ENCODE measurements around the gene ROBO4.

The ROBO4 gene

DNA sequence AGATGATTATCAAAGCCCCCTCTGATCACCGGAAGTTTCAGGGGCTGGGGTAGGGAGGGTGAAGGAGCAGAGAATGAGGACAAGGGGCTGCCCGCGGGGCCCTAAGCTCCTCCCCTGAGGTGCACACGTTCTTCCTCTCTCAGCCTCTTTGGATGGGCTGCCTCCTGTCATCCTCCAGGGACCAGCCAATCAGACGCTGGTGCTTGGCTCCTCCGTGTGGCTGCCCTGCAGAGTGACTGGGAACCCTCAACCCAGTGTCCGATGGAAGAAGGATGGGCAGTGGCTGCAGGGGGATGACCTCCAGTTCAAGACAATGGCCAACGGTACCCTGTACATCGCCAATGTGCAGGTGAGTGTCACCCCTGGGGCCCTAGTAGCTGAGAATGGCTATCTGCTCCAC lies 24.9 kb downstream of the ROBO4 start:
- no peak for DNase-seq (ENCODE audit: low read depth)

DNA sequence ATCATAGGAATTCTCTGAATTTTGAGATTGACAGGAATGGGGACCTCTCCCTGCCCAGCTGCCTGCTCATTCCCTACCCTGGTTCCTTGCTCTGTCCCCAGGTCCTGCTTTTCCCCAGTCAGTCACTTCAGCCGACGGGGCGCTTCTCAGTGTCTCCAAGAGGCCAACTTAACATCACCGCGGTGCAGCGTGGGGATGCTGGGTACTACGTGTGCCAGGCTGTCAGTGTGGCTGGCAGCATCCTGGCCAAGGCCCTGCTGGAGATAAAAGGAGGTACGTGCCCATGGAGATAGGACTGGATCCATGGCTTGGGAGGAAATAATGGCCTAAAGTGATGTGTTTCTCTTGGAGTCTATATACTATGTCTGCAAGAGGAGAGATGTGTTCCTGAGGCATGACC lies 25.4 kb downstream of the ROBO4 start:
- DNase-seq (ENCODE audit: low read depth) = no peak

DNA sequence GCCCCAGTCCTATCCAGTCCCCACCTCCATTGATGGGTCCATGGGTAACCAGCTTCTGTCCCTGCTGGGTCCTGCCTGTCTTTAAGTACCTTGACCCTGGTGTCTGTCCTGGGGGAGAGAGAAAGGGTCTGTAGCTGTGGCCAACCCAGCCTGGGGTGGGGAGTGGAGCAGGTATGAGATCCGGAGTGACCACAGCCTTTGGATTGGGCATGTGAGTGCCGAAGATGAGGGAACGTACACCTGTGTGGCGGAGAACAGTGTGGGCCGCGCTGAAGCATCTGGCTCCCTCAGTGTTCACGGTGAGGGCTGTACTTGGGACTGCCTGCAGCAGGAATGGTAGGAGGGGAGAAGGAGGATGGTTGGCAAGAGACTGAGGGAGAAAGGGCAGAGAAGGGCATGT lies 27.2 kb downstream of the ROBO4 start:
- DNase-seq (ENCODE audit: low read depth) = no peak

DNA sequence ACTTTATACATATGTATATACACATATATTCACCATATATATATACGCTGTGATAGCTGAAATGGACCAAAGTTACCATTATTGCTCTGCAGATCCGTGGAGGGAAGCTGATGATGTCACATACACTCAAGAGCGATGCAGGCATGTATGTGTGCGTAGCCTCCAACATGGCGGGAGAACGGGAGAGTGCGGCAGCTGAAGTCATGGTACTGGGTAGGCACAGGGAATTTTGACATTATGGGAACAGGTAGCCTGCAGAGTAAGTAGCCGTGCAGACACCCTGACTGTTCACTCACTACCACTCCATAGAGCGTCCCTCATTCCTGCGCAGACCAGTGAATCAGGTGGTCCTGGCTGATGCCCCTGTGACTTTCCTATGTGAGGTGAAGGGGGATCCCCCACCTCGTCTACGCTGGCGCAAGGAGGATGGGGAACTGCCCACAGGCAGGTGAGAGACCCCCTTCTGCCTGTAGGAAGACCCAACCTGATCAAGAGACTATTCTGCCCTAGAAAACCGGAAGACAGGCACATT lies 27.7 kb downstream of the ROBO4 start:
- no peak for DNase-seq (ENCODE audit: low read depth)

DNA sequence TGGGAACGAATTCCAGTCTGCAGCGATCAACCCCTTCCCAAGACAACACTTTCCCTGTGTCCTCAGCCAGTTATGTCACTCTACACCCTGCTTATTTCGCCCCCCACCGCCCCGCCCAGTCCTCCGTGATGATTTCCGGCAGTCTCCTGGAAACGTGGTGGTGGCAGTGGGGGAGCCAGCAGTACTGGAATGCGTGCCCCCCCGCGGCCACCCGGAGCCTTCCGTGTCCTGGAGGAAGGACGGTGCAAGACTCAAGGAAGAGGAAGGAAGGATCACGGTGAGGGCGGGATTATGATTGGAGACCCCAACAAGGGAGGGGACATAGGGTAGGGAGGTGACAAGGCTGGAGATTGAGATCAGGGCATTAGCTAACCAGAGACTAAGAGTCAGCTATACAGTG lies 28.3 kb downstream of the ROBO4 start:
- DNase-seq (ENCODE audit: low read depth) = no peak

DNA sequence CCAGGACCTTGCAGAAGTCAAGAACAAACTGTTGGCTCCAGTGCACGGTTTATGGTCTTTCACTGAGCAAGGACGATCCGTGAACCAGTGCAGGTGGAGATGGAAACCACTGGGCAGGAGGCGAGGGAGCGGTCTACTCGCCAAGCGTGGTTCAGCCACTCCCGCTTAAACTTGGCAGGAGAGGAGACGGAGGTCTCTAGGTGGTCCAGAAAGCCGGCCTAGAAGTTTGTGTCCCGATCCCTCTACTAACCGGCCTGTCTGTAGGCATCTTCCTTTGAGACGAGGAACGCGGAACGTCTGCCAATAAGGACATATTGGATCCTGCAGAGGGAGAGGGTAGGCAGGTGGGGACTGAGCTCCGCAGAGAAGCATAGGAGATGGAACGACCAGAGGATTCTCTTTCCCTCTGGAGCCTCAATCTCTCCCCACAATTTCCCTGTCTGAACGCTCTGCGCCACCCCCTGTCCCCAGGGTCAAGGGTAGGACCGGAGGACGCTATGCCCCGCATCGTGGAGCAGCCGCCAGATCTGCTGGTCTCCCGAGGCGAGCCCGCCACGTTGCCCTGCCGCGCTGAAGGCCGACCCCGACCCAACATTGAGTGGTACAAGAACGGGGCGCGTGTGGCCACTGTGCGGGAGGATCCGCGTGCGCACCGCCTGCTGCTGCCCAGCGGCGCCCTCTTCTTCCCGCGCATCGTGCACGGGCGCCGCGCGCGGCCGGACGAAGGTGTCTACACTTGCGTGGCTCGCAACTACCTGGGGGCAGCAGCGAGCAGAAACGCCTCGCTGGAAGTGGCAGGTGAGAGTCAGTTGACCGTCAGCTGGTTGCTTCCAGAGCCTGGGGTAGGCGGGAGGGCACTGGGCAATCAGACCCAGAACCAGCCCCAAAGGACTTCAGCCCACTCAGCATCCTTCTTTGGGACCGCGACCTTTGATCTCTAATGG lies 29.1 kb downstream of the ROBO4 start:
- DNase-seq (ENCODE audit: low read depth) = no peak

DNA sequence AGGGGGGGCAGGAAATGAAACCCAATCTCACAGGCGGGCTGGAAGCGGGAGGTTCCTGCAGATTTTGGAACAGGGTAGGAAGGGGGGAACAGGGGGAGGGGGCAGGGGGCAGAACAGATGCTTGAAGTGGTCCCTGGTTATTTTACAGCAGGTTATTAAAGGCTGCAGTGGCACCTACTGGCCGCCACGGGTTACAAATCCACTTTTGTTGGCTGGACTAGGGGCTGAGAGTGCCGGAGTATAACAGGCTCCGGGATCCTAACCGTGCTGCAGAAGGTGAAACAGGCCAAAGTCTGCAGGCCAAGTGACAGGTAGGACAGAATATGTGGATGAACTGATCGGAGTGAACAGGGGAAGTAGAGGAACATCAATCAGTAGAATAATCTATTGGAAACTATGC lies 30.0 kb downstream of the ROBO4 start:
- DNase-seq (ENCODE audit: low read depth) = no peak

DNA sequence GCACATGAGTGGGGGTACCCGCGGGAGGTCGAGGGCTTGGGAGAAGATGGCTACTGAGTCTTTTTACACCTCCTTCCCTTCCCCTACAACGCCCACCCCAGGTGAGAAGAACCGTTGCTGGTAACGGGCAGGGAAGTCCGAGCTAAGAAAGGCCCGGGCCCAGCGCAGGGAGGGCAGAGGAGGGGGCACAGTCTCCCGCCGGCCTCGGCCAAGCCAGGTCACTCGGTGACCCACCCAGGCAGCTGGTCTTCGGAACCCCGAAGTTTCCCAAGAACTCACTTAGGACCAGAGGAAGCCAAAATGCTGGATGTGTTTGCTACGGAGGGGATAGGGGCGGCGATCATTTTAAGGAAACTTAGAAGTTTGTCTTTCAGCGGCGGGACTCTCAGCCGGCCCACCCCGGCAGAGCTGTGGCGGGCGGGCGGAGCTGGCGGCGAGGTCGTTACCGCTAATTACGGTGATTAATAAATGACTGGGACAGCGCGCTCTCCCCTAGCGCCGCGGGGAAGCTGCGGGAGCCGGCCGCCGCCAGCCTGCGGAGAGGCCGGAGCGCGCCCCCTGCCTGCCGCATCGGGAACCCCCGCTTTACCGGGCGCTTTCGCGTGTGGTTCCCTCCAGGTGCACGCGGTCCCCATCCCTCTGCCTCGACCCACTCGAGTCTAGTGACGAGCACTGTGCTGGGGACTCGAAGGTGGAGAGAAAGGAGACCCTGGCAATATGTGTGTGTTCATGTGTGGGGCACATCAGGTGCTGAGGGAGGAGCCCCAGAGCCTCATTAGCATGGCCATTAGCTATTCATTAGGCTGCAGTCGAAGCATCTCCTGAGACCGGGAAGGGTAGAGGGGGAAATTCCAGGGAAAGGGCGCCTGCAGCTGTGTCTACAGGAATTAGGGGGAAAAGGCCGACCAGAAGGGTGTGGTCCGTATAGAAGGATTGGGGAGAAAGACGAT lies 31.5 kb downstream of the ROBO4 start:
- DNase-seq (ENCODE audit: low read depth) = no peak

DNA sequence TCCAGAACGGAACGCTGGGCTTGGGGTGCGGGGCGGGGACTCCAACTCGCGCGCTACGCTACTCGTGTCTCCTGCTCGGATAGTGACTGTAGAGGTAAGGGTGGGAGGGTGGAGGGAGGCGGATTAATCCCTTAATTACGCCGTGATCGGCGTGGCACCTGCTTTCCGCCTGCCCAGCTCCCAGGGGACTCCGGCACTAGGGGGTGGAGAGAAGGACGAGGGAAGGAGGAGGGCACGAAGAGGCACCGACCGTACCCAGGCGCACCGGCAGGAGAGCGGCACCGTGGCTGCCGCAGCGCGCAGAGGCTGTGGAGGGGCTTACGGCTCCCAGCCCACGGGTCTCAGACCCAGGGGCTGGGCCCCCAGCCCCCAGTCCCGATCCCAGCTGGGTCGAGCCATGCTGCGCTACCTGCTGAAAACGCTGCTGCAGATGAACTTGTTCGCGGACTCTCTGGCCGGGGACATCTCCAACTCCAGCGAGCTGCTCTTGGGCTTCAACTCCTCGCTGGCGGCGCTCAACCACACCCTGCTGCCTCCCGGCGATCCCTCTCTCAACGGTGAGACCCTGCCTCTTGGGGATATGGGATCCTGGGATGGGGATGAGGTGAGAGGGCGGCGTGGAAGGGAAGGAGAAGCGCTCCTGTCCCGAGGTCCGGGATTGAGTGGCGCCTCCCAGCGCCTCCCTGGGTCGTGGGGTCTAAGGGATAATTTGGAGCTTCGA lies 32.3 kb downstream of the ROBO4 start, which contains the start of gene ROBO3:
ROBO3 (plus strand) TSS at position 252 of the 721 bp plus-strand sequence; CDS start at position 398, 146 bp downstream.
- no peak for DNase-seq (ENCODE audit: low read depth)

DNA sequence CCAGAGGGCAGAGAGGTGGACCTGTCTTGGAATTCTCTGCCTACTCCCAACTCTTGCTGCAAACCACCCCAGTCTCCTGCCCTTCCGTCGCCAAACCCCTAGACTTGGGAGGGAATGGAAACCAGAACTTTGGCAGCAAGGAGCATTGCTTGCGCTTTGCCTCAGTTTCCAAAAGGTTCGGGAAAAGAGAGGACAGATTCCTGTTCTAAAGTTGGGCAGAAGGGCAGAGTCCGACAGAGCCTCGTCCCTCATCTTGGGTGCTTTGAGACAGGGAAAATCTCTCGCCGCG lies 32.8 kb downstream of the ROBO4 start:
- DNase-seq (ENCODE audit: low read depth) = no peak

DNA sequence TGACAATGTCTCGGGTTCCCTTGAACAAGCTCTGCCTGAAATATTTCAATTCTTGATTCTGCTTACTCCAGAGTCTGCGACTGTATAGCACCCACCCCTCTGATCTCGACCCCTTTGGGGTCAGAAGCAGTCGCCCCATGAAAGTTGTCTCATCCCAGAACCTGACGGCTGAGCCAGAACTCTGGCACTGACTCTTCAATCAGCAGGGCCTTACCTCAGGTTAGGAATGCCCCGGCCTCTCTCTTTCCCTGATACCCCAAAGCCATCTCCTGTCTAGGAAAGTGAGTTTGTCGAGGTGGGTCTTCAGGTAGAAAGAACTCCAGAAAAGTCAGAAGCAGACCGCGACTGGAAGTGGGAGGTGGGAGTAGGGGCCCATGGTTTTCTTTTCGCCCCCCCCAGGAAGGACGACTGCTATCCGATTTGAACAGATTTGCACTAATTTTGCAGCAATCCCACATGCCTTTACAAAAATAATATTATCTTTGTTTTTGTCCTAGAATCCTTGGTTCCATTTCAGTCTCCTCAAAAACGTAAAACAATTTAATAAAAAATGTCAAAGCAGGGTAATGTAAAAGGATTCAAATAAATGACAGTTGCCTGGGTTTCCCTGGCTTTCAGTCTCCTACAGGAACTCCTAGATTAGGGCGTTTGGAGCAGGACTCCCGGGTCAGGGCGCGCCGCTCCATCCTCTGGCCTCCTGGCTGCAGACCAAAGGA lies 33.3 kb downstream of the ROBO4 start:
- DNase-seq (ENCODE audit: low read depth) = no peak

DNA sequence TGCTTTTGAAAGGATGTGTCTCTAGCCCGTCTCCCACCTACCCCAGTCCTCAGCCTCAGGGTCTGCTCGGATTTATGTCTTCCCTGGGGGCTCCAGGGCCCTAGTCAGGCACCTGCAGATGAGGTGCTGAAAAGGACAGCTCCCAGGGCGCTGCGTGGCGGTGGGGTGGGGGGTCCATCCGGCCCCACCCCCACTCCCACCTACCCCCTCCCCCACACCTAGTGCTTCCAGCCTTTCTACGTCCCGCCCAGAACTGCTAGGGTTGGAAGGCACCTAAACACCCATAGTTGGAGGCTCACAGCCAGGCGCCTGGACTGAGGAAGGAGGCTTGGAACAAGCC lies 33.9 kb downstream of the ROBO4 start:
- DNase-seq (ENCODE audit: low read depth) = no peak

DNA sequence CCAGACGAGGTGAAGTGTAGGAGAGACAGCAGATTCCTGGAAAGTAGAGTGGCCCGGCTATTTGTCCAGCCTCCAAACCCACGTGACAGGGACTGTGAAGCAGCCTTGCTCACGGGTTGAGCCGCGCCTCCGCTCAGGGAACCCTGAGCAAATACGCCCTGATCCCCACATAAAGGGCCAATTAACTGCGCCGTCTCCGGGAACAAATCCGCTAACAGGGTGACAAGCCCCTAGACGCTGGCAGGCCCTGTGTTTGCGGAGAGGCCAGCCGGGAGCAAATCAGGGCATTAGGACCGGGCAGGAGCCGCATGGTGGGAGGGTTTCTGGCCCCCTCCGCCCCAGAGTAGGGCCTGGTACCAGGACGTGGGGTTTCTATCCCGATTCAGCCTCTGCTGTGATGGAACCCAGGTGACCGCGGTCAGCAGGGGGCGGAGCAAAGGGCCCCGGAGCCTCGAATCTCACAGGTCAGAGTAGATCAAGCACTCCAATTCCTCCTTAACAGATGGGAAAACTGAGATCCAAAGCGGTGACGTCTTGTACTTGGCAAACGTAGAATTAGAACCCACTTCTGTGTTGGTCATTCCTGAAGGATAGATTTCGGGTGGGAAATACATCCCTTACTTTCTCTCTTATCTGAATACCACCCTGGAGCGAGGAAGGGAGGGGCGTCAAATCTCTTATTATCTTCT lies 34.4 kb downstream of the ROBO4 start:
- no peak for DNase-seq (ENCODE audit: low read depth)

DNA sequence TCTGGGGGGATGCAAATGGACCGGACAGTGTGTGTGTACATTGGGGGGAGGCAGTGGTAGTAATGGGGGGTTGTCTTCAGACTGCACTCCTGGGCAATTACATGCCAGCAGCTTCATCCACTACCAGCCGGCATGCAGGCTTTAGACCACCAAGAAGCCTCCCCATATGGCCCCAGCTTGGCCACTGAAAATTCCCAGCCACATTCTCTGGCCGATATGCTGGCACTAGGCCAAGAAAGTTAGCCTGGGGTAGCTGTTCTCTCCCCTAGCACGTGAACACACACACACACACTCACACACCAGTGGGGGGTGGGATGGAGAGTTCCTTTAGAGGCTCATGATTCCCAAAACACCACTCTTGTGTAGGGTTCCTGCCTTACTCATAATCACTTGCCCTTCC lies 36.0 kb downstream of the ROBO4 start:
- DNase-seq (ENCODE audit: low read depth) = no peak

DNA sequence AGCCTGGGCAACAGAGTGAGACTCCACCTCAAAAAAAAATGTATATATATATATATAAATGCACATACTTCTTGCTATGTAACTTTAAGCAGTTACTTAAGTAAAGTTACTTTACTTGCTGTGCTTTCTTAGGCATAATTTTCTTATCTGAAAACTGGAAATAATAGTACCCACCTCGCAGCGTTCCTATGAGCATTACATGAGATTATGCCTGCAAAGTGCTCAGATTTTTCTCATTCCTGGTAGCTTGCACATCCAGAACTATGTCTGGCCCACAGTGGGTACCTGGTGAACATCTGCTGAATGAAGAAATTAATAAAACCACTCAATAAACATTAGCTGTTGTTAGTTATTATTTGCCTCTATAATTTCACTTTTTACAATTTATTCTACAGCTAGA lies 38.5 kb downstream of the ROBO4 start:
- no peak for DNase-seq (ENCODE audit: low read depth)

DNA sequence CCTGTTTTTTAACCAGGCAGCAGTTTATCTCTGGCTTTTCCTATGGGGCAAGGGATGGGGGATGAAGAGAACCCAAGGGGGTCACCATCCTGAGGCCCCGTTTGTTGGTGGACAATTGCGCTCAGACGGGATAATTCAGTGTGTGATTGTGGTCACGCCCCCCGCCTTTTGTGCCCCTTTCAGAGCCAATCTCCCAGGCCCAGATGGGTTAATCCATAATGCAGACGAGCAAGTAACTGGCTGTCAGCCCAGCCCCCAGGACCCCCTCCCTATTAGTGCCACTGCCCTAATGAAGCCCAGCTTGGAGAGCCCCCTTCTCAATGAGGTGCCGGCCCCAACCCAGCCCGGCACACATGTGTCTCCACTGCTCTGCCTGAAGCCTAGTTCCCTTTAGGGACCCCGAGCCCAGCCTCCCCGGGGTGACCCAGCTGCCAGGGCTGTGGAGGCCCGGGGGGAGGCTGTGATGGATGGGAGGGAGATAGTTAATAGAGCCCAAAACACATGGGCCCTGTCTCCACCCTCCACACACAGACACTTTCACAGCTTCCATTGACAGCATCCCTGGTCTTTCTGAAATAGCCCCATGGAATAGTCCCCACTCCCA lies 51.5 kb downstream of the ROBO4 start:
- no peak for DNase-seq (ENCODE audit: low read depth)

DNA sequence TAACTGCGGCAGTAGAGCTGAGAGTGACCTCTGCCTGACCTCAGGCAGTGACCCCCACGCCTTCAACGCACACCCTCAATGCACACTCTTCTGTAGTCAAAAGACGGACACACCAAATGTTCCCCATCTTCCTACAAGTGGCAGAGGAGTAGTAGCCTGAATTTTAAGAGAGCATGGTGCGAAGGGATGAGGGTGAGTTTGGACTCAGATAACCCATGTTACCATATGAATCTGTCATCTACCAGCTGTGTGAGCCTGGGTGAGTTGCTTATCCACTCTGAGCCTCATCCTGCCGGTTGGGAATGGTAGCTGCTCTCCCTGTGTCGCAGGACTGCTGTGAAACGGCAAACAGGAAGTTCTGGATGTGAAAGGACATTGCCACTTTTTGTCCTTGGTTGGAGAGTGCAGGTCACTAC lies 53.0 kb downstream of the ROBO4 start:
- no peak for DNase-seq (ENCODE audit: low read depth)

DNA sequence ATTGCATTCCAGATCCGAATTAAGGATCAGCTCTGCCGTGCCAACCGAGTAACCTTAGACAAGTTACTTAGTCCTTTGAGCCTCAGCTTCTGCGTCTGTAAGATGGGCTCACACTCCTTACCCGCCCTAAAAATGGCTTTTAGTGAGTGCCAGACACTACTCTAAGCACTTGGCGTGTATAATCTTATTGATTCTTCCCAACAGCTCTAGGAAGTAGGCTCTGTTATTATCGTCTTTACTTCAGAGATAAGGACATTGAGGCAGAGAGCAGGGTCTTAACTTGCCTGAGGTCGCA lies 54.1 kb downstream of the ROBO4 start:
- DNase-seq (ENCODE audit: low read depth) = no peak

DNA sequence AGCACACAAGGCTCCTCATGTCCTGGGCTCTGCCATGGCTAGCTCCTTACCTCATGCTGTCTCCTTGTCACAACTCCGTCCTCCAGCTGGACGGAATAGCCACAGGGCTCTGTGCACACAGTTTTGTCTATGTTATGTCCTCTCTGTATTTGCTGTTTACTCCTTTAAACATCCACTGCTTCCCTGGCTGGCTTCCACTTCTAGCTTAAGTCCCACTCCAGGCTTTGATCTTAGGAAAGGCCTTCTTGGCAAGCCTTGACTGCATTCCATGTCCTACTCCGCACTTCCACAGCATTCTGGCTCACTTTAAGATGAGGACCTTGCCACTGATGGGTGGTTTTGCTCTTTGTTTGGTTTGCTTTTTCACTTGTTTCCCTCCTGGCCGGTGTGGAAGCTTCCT lies 55.4 kb downstream of the ROBO4 start:
- no peak for DNase-seq (ENCODE audit: low read depth)

DNA sequence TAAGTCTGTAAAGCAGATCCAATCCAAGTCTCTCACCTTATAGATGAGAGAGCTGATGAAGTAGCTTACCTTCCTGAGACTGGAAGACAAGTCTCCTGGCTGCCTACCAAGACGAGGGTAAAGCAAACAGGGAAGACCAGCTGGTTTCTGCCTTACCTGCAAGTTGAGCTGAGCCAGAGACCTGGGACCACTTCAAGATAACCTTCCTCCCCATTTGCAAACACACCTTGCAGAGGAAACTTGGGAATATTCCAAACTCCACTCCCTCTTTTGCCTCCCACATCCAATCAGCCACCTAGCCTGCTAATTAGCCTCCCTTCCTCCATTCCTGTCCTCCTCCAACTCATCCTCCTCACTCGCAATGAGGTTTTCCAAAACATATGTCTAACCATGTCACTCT lies 55.8 kb downstream of the ROBO4 start:
- DNase-seq (ENCODE audit: low read depth) = no peak

DNA sequence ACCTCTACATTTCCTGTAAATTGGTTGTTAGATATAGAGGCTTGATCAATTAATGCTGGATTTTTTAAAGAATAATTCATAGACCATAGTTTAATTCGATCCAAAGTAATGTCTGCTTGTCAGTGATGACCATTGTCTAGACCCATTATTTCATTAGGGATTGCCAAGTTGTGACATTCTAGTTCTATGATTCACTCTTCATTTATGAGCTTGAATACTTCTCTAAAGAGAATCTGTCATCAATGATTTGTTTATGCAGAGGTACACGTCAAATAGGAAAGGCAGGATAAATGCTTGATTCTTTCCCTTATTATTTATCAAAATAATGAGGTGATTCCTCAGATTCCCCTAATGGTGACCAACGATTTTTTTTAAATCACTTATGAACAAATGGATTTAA lies 56.5 kb downstream of the ROBO4 start:
- no peak for DNase-seq (ENCODE audit: low read depth)

All from stromal cell of bone marrow (primary cell).